Activated CD8-positive, alpha-beta memory T cell treated with anti-CD3 and anti-CD28 coated beads, Interleukin-2, amount 50 U/mL, for 48 hours (primary cell): ENCODE data around the gene MYZAP.

Experiments used
- DNase-seq: peaks from one replicate; pipeline ENCODE4 v3.0.0-alpha.2; 2020

Gene MYZAP

DNA sequence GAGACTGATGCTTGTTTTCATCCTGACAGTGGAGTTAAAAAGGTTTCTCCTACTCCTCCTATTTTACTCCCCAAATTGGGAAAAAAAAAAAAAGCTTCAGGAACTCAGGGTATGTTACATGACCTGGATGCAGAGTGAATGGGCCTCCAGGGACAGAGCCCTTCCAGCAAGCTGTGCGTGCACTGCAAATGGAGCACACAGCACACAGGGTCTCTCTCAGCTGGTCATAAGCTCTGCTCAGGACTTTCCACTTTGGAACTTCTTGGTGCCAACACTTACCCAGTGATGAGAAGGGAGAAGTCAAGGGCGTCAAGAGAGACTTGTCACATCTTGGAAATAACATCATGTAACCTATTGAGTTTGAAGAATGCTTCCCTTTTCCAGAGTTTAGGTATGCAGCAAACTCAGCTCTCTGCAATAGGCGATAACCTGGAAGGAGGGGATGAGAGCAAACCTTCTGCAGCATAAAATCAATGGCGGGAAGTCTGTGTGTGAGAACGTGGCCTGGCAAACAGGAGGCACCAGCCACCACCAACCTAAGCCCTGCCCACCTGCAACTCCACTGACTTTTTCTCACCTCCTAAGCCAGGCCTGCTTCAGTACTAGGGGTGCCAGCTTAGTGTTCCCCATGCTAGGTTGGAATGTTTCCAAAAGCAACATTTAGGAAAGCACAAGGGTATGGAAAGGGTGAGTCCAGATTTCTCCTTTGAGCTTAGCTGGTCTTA, 39.8 kb downstream of the MYZAP start:
- no peak for DNase-seq

DNA sequence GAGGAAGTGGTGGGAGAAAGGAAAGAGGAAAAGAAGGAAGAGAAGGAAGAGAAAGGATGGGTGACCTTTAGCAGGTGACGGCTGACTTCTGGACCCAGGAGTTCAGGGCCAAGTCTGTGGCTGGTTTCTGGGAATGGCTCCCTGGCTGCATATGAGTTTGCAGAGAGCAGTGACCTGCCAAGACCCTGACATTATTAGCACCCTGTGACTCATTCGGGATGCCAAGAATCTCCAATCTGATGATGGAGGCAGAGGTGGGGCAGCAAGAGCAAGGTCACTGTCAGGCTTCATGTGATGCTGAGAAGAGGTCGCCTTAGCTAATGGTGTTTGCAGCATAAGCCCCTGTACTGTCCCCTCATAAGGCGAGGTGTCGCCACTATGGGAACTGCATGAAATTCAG, 42.6 kb downstream of the MYZAP start:
- no peak for DNase-seq

DNA sequence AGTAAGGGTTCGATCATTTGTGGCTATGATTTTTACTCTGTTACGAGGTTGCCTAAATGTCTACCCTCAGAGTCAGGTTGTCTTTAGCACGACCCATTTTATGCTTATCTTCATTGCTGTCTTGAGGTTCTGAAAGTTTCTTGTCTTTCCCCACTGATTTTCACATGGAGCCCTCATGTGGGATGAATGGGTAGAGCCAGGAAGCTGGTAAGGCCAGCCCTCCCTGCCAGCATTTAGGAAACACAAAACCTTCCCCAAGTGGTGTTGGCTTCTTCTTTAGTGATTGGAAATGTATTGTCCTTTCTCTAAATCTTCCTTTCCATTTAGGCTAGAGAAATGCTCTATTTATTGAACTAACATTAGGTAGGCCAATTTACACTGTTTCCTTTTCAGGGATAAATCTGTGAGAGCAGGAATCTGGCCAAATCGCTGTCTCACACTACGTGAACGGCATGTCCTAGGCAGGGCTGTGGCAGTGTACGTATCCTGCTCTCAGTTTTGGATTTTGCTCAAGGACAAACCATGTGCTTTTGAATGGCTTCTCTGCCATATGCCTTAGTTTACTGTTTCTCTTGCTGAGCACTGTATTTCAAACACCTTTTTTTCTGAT, 43.7 kb downstream of the MYZAP start:
- no peak for DNase-seq

DNA sequence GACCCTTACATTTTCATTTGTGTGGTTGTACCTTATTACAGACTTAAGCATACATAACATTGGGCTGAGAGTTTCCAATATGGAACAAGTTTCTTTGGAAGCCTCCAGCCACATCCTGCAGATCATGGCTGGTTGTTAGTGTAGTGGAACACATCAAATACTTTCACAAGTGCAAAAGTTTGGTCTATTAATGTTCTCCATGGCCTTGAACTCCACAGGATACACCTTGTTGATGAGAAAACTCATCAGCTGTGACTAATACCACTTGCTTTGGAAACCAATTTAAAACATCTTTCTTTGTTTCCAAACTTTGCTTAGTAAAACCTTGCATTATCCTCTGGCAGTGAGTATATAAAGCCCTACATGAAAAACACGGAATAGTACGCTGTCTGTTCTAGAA, 46.1 kb downstream of the MYZAP start:
- no peak for DNase-seq

DNA sequence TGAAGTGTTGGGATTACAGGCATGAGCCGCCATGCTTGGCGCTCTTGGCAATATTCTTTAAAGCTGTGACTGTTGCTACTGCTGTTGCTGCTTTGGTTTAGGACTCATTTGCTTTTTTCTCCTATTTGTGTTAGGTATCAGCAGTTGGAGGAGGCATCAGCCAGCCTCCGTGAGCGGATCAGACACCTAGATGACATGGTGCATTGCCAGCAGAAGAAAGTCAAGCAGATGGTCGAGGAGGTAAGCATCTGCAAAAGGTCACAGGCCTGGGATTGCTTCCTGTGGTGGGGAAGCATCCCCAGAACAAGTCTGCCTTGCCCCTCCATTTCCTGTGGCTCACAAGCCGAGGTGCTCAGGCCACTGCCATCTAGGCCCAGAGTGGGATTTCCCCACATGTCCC, 47.6 kb downstream of the MYZAP start:
- no peak for DNase-seq

DNA sequence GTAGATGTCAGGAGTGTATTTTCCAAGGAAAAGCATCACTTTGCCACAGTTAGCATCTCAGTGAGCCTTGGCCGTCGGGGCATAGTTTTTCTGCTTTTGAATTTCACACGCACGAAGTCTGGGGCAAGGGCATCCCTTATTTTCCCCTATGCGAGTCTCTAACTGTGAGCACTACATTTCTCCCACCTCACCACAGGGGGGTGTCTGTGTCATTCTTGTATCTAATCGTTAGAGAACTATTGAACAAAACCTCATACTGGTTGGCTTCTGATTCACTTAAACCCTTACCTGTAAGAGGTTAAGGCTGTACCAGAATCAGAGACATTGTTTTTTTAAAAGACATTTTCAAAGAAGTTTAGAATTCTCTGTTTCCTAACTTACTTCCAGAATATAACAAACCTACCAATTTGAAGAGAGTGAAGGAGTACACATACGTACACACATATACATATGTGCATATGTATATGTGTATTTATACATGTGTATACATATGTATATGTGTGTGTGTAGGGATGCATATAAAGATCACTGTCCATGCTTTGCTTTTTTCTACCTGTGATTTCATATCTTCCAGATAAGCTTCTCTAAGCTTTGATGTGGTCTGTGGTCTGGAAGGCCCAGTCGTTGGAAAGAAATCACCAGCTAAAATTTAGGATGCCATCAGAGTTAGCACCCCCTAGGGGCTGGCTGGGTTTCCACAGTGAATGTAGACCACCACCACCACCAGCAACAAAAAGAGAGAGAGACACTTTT, 49.4 kb downstream of the MYZAP start:
- DNase-seq: no peak

DNA sequence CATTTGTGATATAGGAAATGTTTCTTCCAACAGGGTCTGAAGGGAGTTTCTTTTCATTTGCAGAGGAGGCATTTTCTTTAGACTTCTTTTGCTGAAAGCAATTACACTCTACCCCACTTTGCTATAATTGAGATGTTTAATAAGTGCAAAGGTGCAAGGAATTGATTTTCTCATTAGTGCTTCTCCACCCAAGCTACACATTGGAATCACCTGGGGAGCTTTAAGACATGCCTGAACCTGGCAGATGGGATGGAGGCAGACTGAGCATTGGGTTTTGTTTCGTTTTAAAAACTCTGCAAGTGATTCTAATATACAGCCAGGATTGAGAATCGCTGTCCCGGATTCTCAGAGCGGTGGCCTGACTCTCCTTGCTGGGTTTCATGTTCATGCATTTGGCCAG, 52.1 kb downstream of the MYZAP start:
- no peak for DNase-seq

DNA sequence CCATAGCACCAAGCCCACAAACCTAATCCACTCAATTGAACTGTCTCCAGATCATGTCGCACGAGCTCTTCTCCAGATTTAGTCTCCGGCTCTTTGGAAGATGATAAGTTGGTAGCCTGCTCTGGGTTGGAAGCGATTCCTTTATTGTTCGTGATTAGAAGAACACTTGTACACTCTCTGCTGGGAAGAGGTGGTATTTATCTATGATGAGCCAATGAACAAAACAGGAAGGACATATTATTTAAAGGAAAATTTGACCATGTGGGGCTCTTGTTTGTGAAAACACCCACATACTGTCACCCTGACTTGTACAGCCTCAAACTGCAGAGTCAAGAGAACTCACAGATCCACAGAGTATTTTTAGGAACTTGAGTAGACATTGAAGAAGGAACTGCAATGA, 54.4 kb downstream of the MYZAP start:
- no peak for DNase-seq

DNA sequence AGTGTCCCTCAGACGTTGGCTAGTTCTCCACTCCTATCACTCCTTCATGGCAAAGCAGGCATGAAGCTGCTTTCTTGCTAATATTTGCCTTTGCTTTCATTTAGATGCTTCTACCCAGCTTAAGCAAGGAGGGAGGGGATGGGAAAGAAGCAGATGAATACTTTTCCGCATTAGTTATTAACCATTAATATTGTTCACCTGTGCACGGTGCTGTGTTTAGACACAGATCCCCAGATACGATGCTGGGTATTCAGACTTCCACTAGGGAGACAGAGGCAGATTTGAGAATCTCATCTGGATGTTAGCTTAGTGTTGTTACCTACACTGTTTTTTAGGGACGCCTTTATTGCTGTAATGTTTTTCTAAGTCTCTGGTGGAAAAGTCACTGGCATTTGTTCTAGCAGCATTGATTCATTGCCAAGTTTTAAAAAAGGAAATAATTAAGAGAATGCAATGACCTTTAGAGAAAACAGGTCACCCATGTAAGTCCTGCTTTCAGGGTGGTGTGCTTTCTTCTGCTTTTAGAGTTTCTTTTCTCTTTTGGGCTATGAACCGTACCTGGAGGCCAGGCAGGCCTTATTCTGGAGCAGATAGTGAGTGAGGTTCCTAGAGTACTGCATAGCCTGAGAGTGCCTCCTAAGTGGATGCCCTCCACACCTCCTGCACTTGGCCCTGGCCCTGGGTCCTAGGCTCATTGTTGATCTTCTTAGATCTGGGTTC, 55.5 kb downstream of the MYZAP start:
- no peak for DNase-seq

DNA sequence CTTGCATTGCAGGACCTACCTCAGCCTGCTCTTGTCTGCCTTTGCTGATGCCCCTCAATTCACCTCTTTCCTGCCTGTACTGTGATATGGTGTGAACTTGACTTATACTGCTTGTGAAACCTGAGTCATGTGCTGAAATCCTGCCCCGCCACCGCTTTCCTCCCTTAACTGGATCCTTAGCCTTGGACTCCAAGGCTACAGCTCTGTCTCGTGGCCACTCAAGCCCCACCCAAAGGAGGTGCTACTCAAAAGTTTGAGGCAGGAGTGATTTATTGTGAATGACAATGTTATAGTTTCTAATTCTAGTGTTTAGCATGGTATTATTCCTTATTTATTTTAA, 56.1 kb downstream of the MYZAP start:
- no peak for DNase-seq

DNA sequence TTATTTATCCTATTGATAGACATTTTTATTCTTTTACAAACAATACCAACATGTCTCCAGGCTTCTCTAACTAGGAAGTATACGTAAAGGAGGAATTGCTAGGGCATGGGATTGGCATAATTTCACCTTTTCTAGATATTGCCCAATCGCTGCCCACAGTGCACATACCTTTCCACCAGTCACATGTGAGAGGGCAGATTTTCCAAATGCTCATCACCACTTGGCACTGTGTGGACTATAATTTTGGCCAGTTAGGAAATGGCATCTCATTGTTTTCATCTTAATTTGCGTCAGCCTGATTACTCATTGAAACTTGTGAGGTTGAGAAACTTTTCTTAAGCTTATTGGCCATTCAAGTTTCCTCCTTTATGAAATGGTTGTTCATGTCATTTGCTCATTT, 57.4 kb downstream of the MYZAP start:
- DNase-seq: no peak

DNA sequence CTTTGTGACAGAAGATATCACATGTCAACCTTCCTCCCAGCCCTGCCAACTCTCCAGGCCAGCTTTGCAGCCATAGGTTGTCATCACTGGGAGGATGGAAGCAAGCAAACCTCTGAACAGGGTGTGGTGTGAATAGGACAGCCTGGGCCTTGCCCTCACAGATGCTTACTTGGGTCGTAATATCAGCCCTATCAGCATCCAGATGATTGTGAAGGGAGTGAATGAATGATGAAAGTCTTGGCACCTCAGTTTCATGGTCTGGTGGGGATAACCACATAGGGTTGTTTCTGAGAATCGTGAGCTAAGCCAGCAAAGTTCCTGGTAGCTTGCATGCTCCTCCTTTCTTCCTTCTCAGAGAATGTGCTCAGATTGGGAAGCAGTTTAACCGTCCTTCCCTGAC, 59.7 kb downstream of the MYZAP start:
- no peak for DNase-seq

DNA sequence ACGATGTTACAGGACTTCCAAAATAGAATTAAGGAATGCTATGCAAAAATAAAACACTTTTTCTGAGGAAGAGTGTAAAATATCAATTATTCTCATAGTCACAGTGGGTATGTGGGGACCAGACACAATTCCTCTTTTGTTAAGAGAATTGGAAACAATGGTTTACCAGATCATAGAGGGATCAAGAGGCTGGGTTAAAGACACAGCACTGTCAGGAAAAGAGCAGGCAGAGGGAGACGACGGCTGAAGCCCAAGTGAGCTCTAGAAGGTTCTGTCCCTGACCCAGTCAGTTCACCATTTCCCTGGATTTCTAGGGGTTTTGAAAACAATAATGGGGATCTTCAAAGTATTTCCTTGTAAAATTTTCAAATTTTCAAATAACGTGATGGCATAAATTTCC, 60.8 kb downstream of the MYZAP start:
- no peak for DNase-seq

DNA sequence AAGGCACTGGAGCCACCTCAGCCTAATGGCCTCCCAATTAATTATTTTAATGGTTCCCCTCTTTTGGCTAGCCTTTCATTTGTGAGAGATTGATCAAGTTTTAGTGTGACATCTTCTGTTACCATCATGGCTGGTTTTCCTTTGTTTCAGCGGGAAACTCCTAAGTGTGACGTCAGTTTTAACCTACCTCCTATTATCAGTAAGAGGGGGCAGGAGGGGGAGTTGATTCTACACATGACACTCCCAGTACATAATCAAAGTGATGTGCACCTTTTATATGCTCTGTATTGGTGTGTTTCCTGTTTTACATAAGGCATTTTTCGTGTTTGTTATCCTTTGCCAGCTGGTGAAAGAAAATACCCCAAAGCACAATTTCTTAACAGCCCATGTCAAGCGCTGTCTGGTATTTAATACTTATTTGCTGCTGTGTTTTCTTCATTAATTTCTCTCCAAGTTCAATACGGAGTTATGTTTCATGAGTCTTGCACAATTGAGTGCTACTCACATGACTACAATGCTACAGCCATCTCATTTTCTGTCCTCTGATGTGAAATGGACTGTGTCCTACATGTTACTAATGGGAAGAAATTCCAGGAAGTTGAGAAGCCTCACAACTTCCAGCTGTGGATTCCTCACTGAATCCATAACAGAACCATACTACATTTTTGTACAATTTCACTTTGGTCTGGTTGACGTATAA, 62.6 kb downstream of the MYZAP start:
- no peak for DNase-seq

DNA sequence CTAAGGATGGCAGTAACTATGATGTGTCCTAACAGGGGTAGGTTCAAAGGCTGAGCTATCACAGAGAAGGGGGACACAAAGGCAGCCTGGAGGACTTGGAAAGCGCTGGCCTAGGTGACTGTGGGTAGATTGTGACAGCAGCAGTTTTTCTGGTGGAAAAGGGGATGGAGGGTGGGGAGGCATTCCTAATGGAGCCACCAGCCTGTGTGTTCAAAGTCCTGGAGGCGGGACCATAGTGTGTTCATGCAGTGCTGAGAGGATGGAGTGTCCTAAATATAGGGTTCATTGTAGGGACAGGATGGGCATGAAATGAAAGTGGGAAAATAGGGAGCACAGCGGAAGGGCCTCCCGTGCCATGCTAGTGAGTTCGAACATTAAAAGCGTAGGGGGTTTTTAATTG, 63.3 kb downstream of the MYZAP start:
- no peak for DNase-seq

DNA sequence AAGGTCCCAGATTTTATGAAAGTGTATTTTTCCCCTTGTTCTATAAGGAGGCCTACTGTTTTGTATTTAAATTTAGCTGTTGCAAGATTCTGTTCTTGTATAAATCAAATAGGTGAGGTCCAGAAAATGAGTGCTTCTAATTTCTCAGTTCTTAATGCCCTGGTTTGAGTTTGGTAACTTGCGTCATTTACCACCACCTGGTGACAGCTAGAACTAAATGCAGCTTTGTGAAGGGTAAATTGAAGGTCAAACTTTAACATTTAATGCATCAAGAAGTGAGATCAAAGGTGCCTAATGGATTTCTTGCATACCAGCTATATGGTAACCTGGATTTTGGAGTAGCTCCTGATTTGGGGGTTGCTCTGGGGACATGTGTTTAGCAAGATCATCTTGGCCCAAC, 64.1 kb downstream of the MYZAP start:
- no peak for DNase-seq

DNA sequence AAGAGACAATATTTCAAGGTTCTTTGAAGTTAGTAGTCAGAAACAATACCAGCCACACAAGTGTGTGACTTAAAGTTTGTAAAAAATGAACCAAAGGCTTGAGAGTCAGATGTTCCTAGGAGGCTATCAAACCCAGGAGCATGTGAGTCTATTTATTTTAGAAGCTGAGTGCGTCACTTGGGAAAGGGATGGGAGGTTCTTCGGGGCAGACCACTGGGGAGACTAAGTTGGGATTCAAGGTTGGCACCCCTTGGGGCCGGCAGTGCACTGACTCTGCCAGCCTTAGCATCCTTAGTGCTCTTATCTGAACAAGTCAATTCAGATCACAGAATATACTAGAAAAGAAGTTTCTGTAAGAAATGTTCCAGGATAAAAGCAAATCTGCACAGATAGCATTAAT, 64.7 kb downstream of the MYZAP start:
- DNase-seq: no peak

DNA sequence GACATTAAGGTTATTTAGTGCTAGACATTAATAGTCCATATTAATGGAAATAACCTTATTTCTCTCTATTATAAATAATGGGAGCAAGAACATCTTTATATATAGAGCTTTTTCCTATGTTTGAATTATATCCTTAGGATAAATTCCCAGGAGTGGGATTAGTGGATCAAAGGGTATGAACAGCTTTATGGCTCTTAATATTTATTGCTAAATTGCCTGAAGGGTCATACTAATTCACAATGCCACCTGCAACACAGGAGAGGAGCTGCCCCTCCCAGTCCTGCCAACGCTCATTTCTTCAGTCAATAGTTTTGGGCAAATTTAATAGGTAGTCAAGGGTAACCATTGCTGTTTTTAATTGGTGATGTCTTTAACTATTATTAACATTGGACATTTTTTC, 65.9 kb downstream of the MYZAP start:
- DNase-seq: no peak

DNA sequence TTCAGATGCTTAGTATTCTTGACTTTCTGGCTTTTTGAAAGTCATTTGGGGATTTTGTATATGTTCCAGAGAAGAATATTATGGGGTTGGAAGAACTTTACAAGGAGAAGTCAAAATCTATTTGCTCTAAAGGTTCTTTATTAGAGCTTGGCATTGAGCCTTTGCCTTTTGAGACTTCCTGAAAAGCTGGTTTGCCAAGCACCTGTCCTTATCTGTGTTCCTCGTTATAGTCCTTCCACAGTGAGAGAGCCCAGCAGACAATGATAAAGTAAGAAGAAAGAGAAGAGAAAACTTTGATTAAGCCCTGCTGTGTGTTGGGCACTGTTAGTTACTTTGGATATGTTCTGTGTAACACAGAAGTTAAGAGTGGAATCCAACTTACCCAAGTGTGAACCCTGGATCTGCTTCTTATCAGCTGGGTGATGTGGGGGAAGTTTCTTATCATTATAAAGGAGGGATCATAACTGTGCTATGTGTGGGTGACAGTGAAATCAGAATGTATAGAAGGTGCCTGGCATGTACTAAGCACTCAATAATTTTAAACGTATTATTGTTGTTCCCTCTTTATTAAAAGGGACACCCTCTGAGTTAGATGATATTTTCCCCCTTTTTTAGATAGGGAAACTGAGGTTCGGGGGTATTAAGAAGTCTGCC, 70.5 kb downstream of the MYZAP start:
- no peak for DNase-seq

DNA sequence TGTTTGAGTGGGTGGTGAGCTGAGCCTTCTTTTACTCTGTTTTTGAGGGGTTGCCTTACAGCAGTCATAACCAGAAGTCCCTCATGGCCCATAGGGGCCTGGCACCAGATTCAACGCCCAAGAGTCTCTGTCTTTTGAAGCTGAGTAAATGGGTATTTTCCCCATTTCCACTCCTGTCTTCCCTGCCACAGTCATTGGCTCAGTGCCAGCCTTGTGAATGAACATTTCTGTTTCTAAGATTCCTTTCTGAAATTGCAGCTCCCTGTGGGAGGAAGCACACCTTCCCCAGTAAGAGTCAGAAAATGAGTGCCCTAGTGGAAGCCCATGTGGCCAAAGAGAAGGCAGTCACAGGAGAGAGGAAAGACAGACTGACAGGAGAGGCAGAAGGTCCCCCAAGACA, 71.1 kb downstream of the MYZAP start:
- DNase-seq: no peak

DNA sequence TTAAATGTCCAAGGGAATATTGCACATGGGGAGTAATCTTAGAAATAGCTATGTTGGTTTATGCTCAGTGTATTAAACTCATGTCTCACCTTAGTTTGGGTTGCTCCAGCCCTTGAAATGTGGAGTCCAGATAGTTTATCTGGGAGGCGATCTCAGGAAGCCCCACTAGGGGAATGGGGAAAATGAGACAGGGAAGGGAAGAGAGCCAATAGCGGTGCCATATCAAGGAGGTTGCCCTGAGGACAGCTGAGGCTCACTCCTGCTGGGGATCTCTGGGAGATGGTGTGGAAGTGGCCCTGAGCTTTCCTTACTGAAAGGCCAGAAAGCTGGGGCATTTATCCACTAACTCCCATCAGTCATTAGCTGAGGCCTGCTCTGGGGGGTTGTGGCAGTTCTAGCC, 71.6 kb downstream of the MYZAP start:
- DNase-seq: no peak

DNA sequence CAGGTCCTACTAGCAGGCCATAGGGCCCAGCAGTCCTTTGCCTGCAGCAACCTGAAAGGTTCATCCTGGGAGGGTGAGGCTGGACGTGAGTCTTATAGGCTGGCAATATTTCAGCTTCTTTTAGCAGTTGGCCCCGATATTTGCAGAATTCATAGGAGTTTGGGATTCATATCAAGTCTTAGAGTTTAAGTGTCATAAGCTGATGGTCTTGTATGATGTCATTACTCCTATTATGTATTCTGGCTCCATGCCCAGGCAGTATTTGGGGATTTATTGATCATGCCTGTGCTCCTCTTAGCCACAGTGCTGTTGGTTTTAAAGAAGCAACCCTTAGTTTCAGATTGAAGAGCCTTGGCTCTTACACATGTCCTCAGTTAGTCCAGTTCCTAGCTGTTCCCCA, 73.5 kb downstream of the MYZAP start:
- no peak for DNase-seq

DNA sequence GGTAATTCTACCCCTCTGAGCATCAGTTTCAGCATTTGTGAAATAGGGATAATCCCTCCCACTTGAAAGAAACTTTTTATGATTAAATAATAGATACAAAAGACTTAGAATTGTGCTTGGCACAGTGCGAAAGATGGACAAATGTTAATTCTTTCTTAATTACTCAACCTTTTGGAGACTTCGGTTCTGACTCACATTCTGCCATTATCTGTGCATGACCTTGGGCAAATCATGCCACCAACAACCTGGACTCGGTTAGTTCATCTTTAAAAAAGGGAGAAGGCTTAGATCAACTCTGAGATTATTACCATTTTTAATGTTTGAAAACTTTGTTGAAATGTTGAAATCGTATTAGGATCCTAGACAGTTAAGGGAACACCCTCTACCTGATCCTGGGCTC, 74.2 kb downstream of the MYZAP start:
- DNase-seq: no peak
